HEK293T (cell line): ENCODE results near the gene RPS21.

ENCODE experiments used
- CTCF ChIA-PET: fragments of 350-600 bp; formaldehyde crosslinking; extraction: SDS; loops from one replicate; lab custom pipeline; 2021; ENCODE audit warnings: antibody characterized with exemption, inconsistent platforms; lab: Yijun Ruan, JAX
- POLR2A ChIA-PET: fragments of 350-600 bp; formaldehyde crosslinking; extraction: SDS; loops from one replicate; lab custom pipeline; 2020; ENCODE audit warnings: antibody characterized with exemption, inconsistent platforms; lab: Yijun Ruan, JAX
- DNase-seq: peaks from one replicate; pipeline ENCODE4 v3.0.0; 2012; ENCODE audit warnings: mixed read lengths; ENCODE audit errors: extremely low spot score
- ARNT ChIP-seq: fragments of 450-650 bp; IDR thresholded peaks from 2 replicates; pipeline ENCODE4 v1.6.1; 2017; ENCODE audit warnings: mild to moderate bottlenecking
- BHLHE40 ChIP-seq: fragments of 450-650 bp; IDR thresholded peaks from 2 replicates; pipeline ENCODE4 v1.6.1; 2016; ENCODE audit warnings: mild to moderate bottlenecking, moderate library complexity, borderline replicate concordance
- CTBP1 ChIP-seq: fragments of 450-650 bp; IDR thresholded peaks from 2 replicates; pipeline ENCODE4 v1.6.1; 2016; ENCODE audit warnings: borderline replicate concordance
- ELF4 ChIP-seq: fragments of 450-650 bp; IDR thresholded peaks from 2 replicates; pipeline ENCODE4 v1.6.1; 2017; ENCODE audit warnings: antibody characterized with exemption
- FOXA1 ChIP-seq: fragments of 450-650 bp; IDR thresholded peaks from 2 replicates; pipeline ENCODE4 v1.6.1; 2016; ENCODE audit warnings: mild to moderate bottlenecking
- FOXK2 ChIP-seq: fragments of 450-650 bp; IDR thresholded peaks from 2 replicates; pipeline ENCODE4 v1.6.1; 2016; ENCODE audit warnings: mild to moderate bottlenecking
- FOXM1 ChIP-seq: fragments of 450-650 bp; IDR thresholded peaks from 2 replicates; pipeline ENCODE4 v1.6.1; 2017; ENCODE audit warnings: mild to moderate bottlenecking, borderline replicate concordance
- HDGF ChIP-seq: fragments of 450-650 bp; IDR thresholded peaks from 2 replicates; pipeline ENCODE4 v1.6.1; 2017; ENCODE audit warnings: antibody characterized with exemption, borderline replicate concordance
- L3MBTL2 ChIP-seq: fragments of 450-650 bp; conservative IDR thresholded peaks from 2 replicates; pipeline ENCODE4 v1.6.1; 2016; ENCODE audit warnings: mild to moderate bottlenecking
- LEF1 ChIP-seq: fragments of 450-650 bp; IDR thresholded peaks from 2 replicates; pipeline ENCODE4 v1.6.1; 2017; ENCODE audit warnings: mild to moderate bottlenecking, borderline replicate concordance
- NFRKB ChIP-seq: fragments of 450-650 bp; IDR thresholded peaks from 2 replicates; pipeline ENCODE4 v1.6.1; 2016; ENCODE audit warnings: mild to moderate bottlenecking, moderate library complexity
- SP1 ChIP-seq: fragments of 450-650 bp; IDR thresholded peaks from 2 replicates; pipeline ENCODE4 v1.6.1; 2017
- SUZ12 ChIP-seq: fragments of 450-650 bp; IDR thresholded peaks from 2 replicates; pipeline ENCODE4 v1.6.1; 2016; ENCODE audit warnings: mild to moderate bottlenecking
- TARDBP ChIP-seq: fragments of 450-650 bp; IDR thresholded peaks from 2 replicates; pipeline ENCODE4 v1.6.1; 2016
- ZNF384 ChIP-seq: fragments of 450-650 bp; IDR thresholded peaks from 2 replicates; pipeline ENCODE4 v1.6.1; 2016
- TF ChIP-seq, protein P1 (sequence below): fragments of 450-650 bp; IDR thresholded peaks from 2 replicates; pipeline ENCODE4 v1.6.1; 2016

Gene RPS21

DNA sequence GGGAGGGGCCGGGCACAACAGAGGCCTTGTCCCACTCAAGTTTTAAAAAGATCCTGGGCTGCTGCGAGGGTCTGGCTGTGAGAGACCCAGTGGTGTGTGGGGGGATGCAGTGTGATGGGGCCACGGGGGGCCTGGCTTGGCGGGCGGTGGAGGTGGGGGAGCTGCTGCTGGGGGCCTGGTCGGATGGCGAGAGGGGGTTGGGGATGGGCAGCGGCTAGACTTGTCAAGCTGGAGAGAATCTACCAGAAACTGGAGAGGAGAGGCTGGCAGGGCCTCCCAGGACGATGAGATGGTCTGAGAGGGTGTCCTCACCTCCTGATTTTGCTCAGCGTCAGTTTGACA is 5.1 kb downstream of the RPS21 start:
- POLR2A ChIA-PET: interaction anchor here (0.9 kb wide), 1 partner anchor 11 kb away, joined by 3 read pairs; no protein-coding TSS in a partner anchor
- no peak for DNase-seq
- TF ChIP-seq L3MBTL2 (no peak), SUZ12 (no peak), SP1 (no peak), FOXA1 (no peak), BHLHE40 (no peak), LEF1 (no peak), HDGF (no peak), ELF4 (no peak)
- CTCF ChIA-PET: no interaction called here

DNA sequence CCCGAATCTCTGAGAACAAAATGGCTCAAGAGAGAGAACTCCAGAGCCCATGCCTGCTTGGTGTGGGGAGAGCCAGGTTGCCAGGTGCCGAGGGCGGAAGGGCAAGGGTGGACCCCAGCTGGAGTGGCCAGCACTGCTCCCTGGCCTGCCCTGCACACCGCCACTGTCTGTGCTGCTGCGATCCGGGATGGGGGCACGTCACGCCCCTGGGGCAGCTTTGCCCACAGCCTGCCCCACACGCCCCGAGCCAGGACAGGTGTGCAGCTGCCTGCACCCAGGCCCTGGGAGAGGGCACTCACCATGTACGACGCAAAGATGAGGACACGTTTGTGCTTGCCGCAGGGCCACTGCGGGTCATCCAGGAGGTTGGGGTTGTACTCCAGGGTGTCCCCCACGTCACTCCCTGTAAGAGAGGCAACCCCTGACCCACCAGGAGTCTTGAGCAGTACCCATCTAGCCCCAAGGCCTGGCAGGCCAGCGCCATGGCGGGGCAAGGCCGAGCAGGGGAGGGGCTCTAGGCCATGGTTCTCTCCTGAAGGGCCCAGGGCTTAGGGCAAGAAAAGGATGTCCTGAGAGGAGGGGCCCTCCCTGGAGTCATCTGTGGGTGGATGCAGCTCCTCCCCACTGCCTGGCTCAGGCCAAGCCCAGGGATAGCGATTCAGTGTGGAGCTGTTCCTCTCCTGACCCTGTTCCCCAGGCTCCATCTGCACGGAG is 5.9 kb downstream of the RPS21 start:
- ChIA-PET POLR2A (interaction anchor here (0.9 kb wide), 1 partner anchor 12 kb away, joined by 3 read pairs; no protein-coding TSS in a partner anchor), CTCF (no interaction called here)
- no peak for TF ChIP-seq ELF4
- no peak for DNase-seq

GRCh38 chr20:62393335-62393665 is 6.4 kb downstream of the RPS21 start:
- DNase-seq: no peak
- no peak for TF ChIP-seq SP1
- no peak for TF ChIP-seq SUZ12
- TF ChIP-seq L3MBTL2: no peak
- no peak for TF ChIP-seq ARNT
- TF ChIP-seq, protein P1, sequence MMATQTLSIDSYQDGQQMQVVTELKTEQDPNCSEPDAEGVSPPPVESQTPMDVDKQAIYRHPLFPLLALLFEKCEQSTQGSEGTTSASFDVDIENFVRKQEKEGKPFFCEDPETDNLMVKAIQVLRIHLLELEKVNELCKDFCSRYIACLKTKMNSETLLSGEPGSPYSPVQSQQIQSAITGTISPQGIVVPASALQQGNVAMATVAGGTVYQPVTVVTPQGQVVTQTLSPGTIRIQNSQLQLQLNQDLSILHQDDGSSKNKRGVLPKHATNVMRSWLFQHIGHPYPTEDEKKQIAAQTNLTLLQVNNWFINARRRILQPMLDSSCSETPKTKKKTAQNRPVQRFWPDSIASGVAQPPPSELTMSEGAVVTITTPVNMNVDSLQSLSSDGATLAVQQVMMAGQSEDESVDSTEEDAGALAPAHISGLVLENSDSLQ: no peak
- no peak for TF ChIP-seq NFRKB
- no peak for TF ChIP-seq TARDBP
- no peak for TF ChIP-seq LEF1
- no peak for TF ChIP-seq CTBP1
- TF ChIP-seq FOXK2: no peak
- TF ChIP-seq FOXA1: no peak
- TF ChIP-seq BHLHE40: no peak
- no peak for TF ChIP-seq FOXM1
- no peak for TF ChIP-seq HDGF
- no peak for TF ChIP-seq ELF4
- TF ChIP-seq ZNF384: no peak
- ChIA-PET POLR2A (no interaction called here), CTCF (no interaction called here)

DNA sequence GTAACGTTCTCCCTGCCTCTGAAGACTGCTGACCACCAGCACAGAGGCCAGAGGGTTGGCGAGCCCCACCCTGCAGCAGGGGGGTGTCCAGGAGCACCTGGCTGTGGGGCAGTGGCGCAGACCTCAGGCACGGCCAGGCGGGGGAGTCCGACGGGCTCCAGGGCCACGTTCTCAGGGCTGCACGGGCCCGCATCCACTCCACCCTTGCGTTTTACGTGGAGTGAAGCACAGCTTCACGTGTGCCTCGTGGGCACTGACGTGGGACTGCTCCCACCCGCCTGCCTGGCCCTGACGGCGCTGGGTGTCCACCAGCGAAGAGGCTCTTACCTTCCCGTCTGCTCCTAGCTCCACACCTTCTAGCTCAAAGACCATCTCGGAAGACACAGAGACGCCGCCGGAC is 6.9 kb downstream of the RPS21 start:
- POLR2A ChIA-PET: no interaction called here
- CTCF ChIA-PET: no interaction called here
- TF ChIP-seq ELF4 (no peak), ZNF384 (no peak), FOXK2 (no peak), FOXM1 (no peak), NFRKB (no peak), TARDBP (no peak), LEF1 (no peak), CTBP1 (no peak), ARNT (no peak), SUZ12 (no peak), SP1 (no peak), L3MBTL2 (no peak), HDGF (no peak), BHLHE40 (no peak), FOXA1 (no peak)
- TF ChIP-seq, protein P1: no peak
- DNase-seq: no peak

DNA sequence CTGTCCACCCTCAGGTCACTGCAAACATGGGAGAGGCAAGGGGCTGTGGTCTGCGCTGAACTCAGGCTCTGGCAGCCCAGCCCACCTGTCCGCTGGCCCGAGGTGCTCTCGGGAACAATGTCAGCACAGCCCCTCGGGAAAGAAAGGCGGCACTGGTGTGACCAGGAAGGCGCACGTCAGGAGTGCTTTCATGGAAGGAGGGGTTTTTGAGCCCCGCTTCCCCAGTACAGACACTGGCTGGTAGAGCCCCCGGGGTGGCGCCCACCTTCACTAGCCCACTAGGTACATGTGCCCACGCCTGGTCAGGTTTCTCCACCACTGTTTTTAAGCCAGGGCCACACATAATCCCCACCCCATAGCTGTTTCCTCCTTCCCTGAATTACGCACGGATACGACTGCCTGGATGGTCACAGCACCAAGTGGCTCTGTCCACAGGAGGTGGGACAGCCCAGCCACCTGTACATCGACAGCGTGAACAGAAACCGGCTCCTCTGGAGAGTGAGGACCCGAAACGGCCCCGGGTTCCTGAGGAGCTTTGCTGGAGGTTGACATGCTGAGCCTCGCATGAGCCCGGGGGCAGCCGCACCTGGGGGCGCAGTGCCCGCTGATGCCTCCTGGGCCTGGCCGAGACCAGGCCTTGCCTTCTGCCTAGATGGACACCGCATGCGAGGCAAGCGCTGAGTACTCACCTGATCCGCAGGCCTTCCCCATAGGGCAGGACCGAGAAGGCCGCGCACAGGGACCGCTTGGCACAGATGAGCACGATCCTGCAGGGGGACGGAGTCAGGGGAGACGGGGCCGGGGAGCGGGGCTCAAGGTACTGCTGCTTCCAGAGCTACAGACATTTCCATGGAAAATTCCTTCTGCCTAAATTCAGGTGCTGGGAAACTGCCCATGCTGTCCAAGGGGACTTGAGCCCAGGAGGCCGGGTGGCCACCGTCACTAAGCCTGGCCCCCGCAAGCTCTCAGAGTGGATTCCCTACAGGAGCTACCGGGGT is 7.6 kb downstream of the RPS21 start:
- ChIA-PET CTCF (interaction anchor here (0.8 kb wide), 1 partner anchor 15 kb away, joined by 3 read pairs; no protein-coding TSS in a partner anchor), POLR2A (no interaction called here)
- no peak for DNase-seq
- TF ChIP-seq ARNT (no peak), CTBP1 (no peak), TARDBP (no peak), L3MBTL2 (no peak), FOXM1 (no peak), SUZ12 (no peak), HDGF (no peak), ZNF384 (no peak), BHLHE40 (no peak), FOXA1 (no peak), SP1 (no peak), NFRKB (no peak), FOXK2 (no peak), LEF1 (no peak), ELF4 (no peak)
- TF ChIP-seq, protein P1: no peak
